ENCODE measurements around the gene TMIE. TPM values are rescaled to one million over a fixed set of nuclear protein-coding genes. Genes with fewer than 3 reads are reported as not detected.

TMIE gene
- total RNA-seq, 2 donors from 2014 or later: 0.13 TPM; not detected in 1

- H3K9ac ChIP-seq (ENCODE audit: low read depth in 2 of 2, low read length in 2 of 2): peak overlapping the region; percentile 59 to 61
- H3K4me3 ChIP-seq: peak overlapping the region; percentile 84
- no peaks in the 10 kb centered on the region for H3K9me3 ChIP-seq
- TF ChIP-seq CTCF (IDR thresholded peaks at IDR 0.05): no peak
- no peak for DNase-seq
- intact Hi-C loops (cut with DNase I): no loop called here
- H3K27me3 ChIP-seq: no peaks in the 10 kb centered on the region
- peaks cover 3% of the 10 kb centered on the region for H3K4me1 ChIP-seq
- peak overlapping the region; percentile 48 for H3K27ac ChIP-seq
- no peaks in the 10 kb centered on the region for H3K36me3 ChIP-seq
These were observed 7.3 kb upstream of the TMIE start for GRCh38 chr3:46693892-46694226.

- H3K4me1 ChIP-seq: peaks cover 3% of the 10 kb centered on the region
- intact Hi-C loops (cut with DNase I): no loop called here
These were observed 6.7 kb upstream of the TMIE start for GRCh38 chr3:46694520-46694919.

GRCh38 chr3:46695177-46695961 is 5.8 kb upstream of the TMIE start:
- Histone ChIP-seq H3K9ac (ENCODE audit: low read depth in 2 of 2, low read length in 2 of 2) (no peak overlapping the region), H3K27me3 (peaks cover 2% of the 10 kb centered on the region), H3K9me3 (no peaks in the 10 kb centered on the region), H3K4me1 (peaks cover 3% of the 10 kb centered on the region), H3K27ac (no peak overlapping the region), H3K4me3 (no peak overlapping the region), H3K36me3 (no peaks in the 10 kb centered on the region)
- TF ChIP-seq CTCF (IDR thresholded peaks at IDR 0.05): peak; percentile 25
- intact Hi-C loops (cut with DNase I): no loop called here
- peak; percentile 42 for DNase-seq

More at GRCh38 chr3:46694520-46694919, 6.7 kb upstream of the TMIE start:
- H3K9ac ChIP-seq (ENCODE audit: low read depth in 2 of 2, low read length in 2 of 2): no peak overlapping the region
- no peaks in the 10 kb centered on the region for H3K27me3 ChIP-seq
- no peak overlapping the region for H3K4me3 ChIP-seq
- no peak for DNase-seq
- no peak overlapping the region for H3K27ac ChIP-seq
- H3K36me3 ChIP-seq: no peaks in the 10 kb centered on the region
- no peak for TF ChIP-seq CTCF (IDR thresholded peaks at IDR 0.05)
- H3K9me3 ChIP-seq: no peaks in the 10 kb centered on the region

GRCh38 chr3:46695962-46696894 is 5.0 kb upstream of the TMIE start:
- intact Hi-C loops (cut with DNase I): no loop called here
- Histone ChIP-seq H3K9me3 (no peaks in the 10 kb centered on the region), H3K9ac (ENCODE audit: low read depth in 2 of 2, low read length in 2 of 2) (no peak overlapping the region), H3K36me3 (no peaks in the 10 kb centered on the region), H3K4me1 (peaks cover 3% of the 10 kb centered on the region), H3K27me3 (peaks cover 11% of the 10 kb centered on the region), H3K27ac (peak overlapping the region; percentile 1), H3K4me3 (no peak overlapping the region)
- no peak for DNase-seq
- TF ChIP-seq CTCF (IDR thresholded peaks at IDR 0.05): no peak

GRCh38 chr3:46699676-46700523 is 1.3 kb upstream of the TMIE start:
- Histone ChIP-seq H3K27ac (no peak overlapping the region), H3K27me3 (peaks cover 18% of the 10 kb centered on the region), H3K36me3 (no peaks in the 10 kb centered on the region), H3K9me3 (no peaks in the 10 kb centered on the region), H3K4me3 (no peak overlapping the region), H3K9ac (ENCODE audit: low read depth in 2 of 2, low read length in 2 of 2) (peak overlapping the region in 1 of 2 donors; percentile 35), H3K4me1 (peaks cover 3% of the 10 kb centered on the region)
- DNase-seq: no peak
- intact Hi-C loops (cut with DNase I): loop anchor here (10.0 kb wide), 1 partner anchor 625 kb away; no protein-coding TSS in a partner anchor
- no peak for TF ChIP-seq CTCF (IDR thresholded peaks at IDR 0.05)
